ENCODE measurements around the gene OSBPL9. TPM values are rescaled to one million over a fixed set of nuclear protein-coding genes. Genes with fewer than 3 reads are reported as not detected.

The OSBPL9 gene
- total and polyA plus RNA-seq, 10 of the 15 experiments (the other 5 are each of a cell fraction or from before 2014, with no cell fraction given), result 25.9 to 156 (median 108) TPM

GRCh38 chr1:51600529-51600928, 16.4 kb upstream of the OSBPL9 start:
- H3K4me1 ChIP-seq (ENCODE audit: control insufficient read depth, insufficient read depth, low read length), result no peaks in the 10 kb centered on the region
- H3K27ac ChIP-seq (ENCODE audit: control insufficient read depth, insufficient read depth), result no peak overlapping the region
- ChIA-PET CTCF (interaction anchor here (0.9 to 1.4 kb wide), 2 partner anchors 10 to 169 kb away, joined by 3 to 4 read pairs; no protein-coding TSS in a partner anchor), RAD21 (ENCODE audit: unreplicated experiment) (no interaction called here), SMC1A (ENCODE audit: uncharacterized antibody, unreplicated experiment) (interaction anchor here (0.5 to 1.4 kb wide), 4 partner anchors 10 to 297 kb away, joined by 3 read pairs; no protein-coding TSS in a partner anchor), POLR2A (no interaction called here)
- no peak overlapping the region for H3K9ac ChIP-seq (ENCODE audit: control insufficient read depth, insufficient read depth, low read length)
- in situ Hi-C loops (cut with MboI), result no loop called here
- FAIRE-seq (no peak), ATAC-seq (no peak), DNase-seq (ENCODE audit: low read depth, low spot score) (no peak)
- 89% methylated on average over 2 of the region's 2 CpGs for WGBS (ENCODE audit: insufficient coverage, insufficient replicate concordance, low lambda C conversion rate, missing lambda C conversion rate)
- H3K27me3 ChIP-seq (replicated peaks in 1 of 2; ENCODE audit: control insufficient read depth in 2 of 2, insufficient read depth in 2 of 2, low read length in 1 of 2), result no peaks in the 10 kb centered on the region
- H3K79me2 ChIP-seq (ENCODE audit: control insufficient read depth, insufficient read depth, low read length), result no peaks in the 10 kb centered on the region
- H3K36me3 ChIP-seq (ENCODE audit: control insufficient read depth in 2 of 2, insufficient read depth in 2 of 2, low read length in 1 of 2), result no peaks in the 10 kb centered on the region
- no peaks in the 10 kb centered on the region for H3K9me3 ChIP-seq (replicated peaks; ENCODE audit: control insufficient read depth, insufficient read depth, low read length)
- TF ChIP-seq NR2C1 (IDR thresholded peaks at IDR 0.05), result no peak
- TF ChIP-seq MYB (IDR thresholded peaks at IDR 0.05; ENCODE audit: borderline replicate concordance, low read depth, low read length), result no peak
- TF ChIP-seq EP300 (IDR thresholded peaks at IDR 0.05; ENCODE audit: borderline replicate concordance in 1 of 2, control insufficient read depth in 1 of 2, low read depth in 2 of 2, low read length in 2 of 2), result no peak
- TF ChIP-seq RAD21 (IDR thresholded peaks at IDR 0.05; ENCODE audit: insufficient read depth, low read depth, low read length), result no peak
- TF ChIP-seq ZNF687 (IDR thresholded peaks at IDR 0.05), result no peak
- TF ChIP-seq FOS (IDR thresholded peaks at IDR 0.05; ENCODE audit: borderline replicate concordance, extremely low read depth, insufficient read length), result no peak
- no peak for TF ChIP-seq SMAD1 (IDR thresholded peaks at IDR 0.05; ENCODE audit: low read depth, partially characterized antibody)
- no peak for TF ChIP-seq SP1 (IDR thresholded peaks at IDR 0.05; ENCODE audit: low read depth, low read length)
- no peak for TF ChIP-seq ZNF24 (IDR thresholded peaks at IDR 0.05)
- no peak for TF ChIP-seq NR2F1 (conservative IDR thresholded peaks at IDR 0.05)
- no peak overlapping the region for H2AFZ ChIP-seq (ENCODE audit: control insufficient read depth, low read depth, low read length)
- H4K20me1 ChIP-seq (ENCODE audit: control insufficient read depth, insufficient read depth), result no peaks in the 10 kb centered on the region
- intact Hi-C loops (cut with micrococcal nuclease; ENCODE audit: unreplicated experiment), result no loop called here
- BruUV-seq (replicated peaks), result no TSS peak
- no peak overlapping the region for H3K4me2 ChIP-seq (ENCODE audit: control insufficient read depth, insufficient read depth)
- no peak overlapping the region for H3K4me3 ChIP-seq
